ENCODE results near the gene IFNB1.

DNA sequence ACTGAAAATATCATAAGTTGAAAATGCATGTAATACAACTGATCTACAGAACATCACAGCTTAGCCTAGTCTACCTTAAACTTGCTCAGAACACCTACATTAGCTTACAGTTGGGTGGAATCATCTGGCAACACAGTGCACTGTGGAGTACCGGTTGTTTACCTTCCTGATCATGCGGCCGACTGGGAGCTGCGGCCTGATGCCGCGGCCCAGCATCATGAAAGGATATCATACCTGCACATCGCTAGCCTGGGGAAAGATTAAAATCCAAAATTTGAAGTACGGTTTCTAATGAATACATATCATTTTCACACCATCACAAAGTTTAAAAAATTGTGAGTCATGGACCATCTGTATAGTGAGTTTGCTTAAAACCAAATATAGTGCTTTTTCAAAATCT, 48.1 kb downstream of the IFNB1 start:
- TF ChIP-seq POLR2AphosphoS5 (IDR thresholded peaks at IDR 0.05) (no peak), POLR2A (IDR thresholded peaks at IDR 0.05) (no peak), EP300 (IDR thresholded peaks at IDR 0.05) (no peak)
- TF ChIP-seq, protein P1, sequence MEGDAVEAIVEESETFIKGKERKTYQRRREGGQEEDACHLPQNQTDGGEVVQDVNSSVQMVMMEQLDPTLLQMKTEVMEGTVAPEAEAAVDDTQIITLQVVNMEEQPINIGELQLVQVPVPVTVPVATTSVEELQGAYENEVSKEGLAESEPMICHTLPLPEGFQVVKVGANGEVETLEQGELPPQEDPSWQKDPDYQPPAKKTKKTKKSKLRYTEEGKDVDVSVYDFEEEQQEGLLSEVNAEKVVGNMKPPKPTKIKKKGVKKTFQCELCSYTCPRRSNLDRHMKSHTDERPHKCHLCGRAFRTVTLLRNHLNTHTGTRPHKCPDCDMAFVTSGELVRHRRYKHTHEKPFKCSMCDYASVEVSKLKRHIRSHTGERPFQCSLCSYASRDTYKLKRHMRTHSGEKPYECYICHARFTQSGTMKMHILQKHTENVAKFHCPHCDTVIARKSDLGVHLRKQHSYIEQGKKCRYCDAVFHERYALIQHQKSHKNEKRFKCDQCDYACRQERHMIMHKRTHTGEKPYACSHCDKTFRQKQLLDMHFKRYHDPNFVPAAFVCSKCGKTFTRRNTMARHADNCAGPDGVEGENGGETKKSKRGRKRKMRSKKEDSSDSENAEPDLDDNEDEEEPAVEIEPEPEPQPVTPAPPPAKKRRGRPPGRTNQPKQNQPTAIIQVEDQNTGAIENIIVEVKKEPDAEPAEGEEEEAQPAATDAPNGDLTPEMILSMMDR (IDR thresholded peaks at IDR 0.05) = no peak

All from gastroesophageal sphincter (tissue), 3 donors.